Erythroblast (primary cell): ENCODE results near the gene SEZ6L2.

Experiments
- GATA1 ChIP-seq: IDR thresholded peaks from 2 replicates; pipeline ENCODE4 v1.6.1; 2011; ENCODE audit warnings: low read depth, mild to moderate bottlenecking, control low read depth, low read length, moderate library complexity
- POLR2A ChIP-seq: IDR thresholded peaks from 2 replicates; pipeline ENCODE4 v1.6.1; 2011; ENCODE audit warnings: mild to moderate bottlenecking, low read length

DNA sequence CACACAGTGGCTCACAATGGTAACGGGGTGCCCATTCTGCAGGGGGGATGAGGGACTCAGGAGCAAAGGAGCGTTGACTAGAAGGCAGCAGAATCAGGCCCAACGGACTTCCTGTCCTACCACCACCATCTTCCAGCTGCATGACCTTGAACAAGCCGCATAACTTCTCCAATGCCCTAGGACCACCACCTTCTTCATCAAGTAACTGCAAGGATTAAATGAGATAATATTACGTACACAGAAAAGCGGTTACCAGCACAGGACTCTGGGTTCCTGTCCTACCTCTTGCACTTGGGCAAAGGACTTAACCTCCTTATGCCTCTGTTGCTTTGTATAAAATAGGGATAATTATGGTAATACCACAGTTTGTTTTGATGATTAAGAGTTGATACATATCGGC lies 5.6 kb upstream of the SEZ6L2 start:
- TF ChIP-seq POLR2A: no peak
- TF ChIP-seq GATA1: no peak
